Lower leg skin (tissue), 3 donors: ENCODE measurements around the gene ACAT2.

ENCODE experiments used
- CTCF ChIP-seq, 3 donors: fragments of 450-650 bp; IDR thresholded peaks; one replicate each; pipeline ENCODE4 v1.5.1; 2016; ENCODE audit warnings: antibody characterized with exemption in 3 of 3, mild to moderate bottlenecking in 3 of 3, moderate library complexity in 2 of 3
- POLR2A ChIP-seq, 2 donors: fragments of 450-650 bp; IDR thresholded peaks; one replicate each; pipeline ENCODE4 v1.6.1; 2016 to 2017; ENCODE audit warnings: antibody characterized with exemption in 2 of 2, mild to moderate bottlenecking in 1 of 2, moderate library complexity in 1 of 2

- TF ChIP-seq CTCF (IDR thresholded peaks at IDR 0.05): no peak
- no peak for TF ChIP-seq POLR2A (IDR thresholded peaks at IDR 0.05)
Observed at GRCh38 chr6:159760602-159761057, 1.2 kb upstream of the ACAT2 start.
